T47D (cell line): ENCODE results near the gene RNU1-2.
"Not testable (repeated sequence)": the region's sequence is repeated elsewhere in the genome, so short reads cannot be mapped to it uniquely, and the experiment has no call there.

ENCODE experiments used
- DNase-seq, 2 experiments: peaks; one replicate each; pipeline versions ENCODE4 v3.0.0 to v3.0.0-alpha.2; 2011 to 2012; ENCODE audit warnings: low read depth in 1 of 2, low spot score in 1 of 2
- JUND ChIP-seq: IDR thresholded peaks from 2 replicates; pipeline ENCODE4 v1.6.1; 2012; ENCODE audit warnings: low read depth
- in situ Hi-C: cut with HindIII; loops from 2 replicates; pipeline ENCODE4 v1.10.0; 2016; ENCODE audit warnings: low sequenced_read_pairs, low pct_unique_long_range_greater_than_20kb

RNU1-2 gene

GRCh38 chr1:16938351-16939321 lies 42.9 kb downstream of the RNU1-2 start:
- in situ Hi-C loops, result no loop called here
- DNase-seq, result no peak
- no peak for TF ChIP-seq JUND

- DNase-seq, in situ Hi-C loops: not testable (repeated sequence)
These were observed 43.8 kb downstream of the RNU1-2 start for GRCh38 chr1:16939386-16940180.

- no peak for TF ChIP-seq JUND
- in situ Hi-C loops, result no loop called here
- DNase-seq, result no peak
These were observed 48.3 kb downstream of the RNU1-2 start for GRCh38 chr1:16944038-16944437.

GRCh38 chr1:16945512-16945911 lies 49.7 kb downstream of the RNU1-2 start:
- in situ Hi-C loops, DNase-seq: not testable (repeated sequence)
